Adrenal gland (tissue), 12 donors: ENCODE data around the gene AZI2. TPM values are rescaled to one million over a fixed set of nuclear protein-coding genes. Genes with fewer than 3 reads are reported as not detected.

Experiments
- DNase-seq, 7 donors: peaks; one replicate each; pipeline ENCODE4 v3.0.0-alpha.2; 2019 to 2020
- H3K27ac ChIP-seq, 5 donors: fragments of 200-600 bp; sonication (generic) in 4 of 5; 1 replicate in 3 of 5; 2 replicates in 2 of 5; pipeline versions ENCODE4 v1.5.1 to v1.8.0; 2016 to 2020; ENCODE audit warnings: mild to moderate bottlenecking in 1 of 5
- H3K27me3 ChIP-seq: fragments of 200-600 bp; 2 replicates; pipeline ENCODE4 v1.8.0; 2021
- H3K36me3 ChIP-seq, 2 donors: fragments of 200-600 bp; replicated peaks in 1 of 2; 1 replicate in 1 of 2; 2 replicates in 1 of 2; pipeline versions ENCODE4 v1.5.1 to v1.8.0; 2018 to 2022
- H3K4me1 ChIP-seq, 2 donors: fragments of 200-600 bp; replicated peaks in 1 of 2; 1 replicate in 1 of 2; 2 replicates in 1 of 2; pipeline versions ENCODE4 v1.5.1 to v1.8.0; 2018 to 2021
- H3K4me3 ChIP-seq, 4 donors: fragments of 200-600 bp; sonication (generic) in 3 of 4; one replicate each; pipeline ENCODE4 v1.5.1; 2016 to 2018
- H3K9me3 ChIP-seq, 3 donors: fragments of 200-600 bp; sonication (generic) in 1 of 3; replicated peaks in 1 of 3; 1 replicate in 2 of 3; 2 replicates in 1 of 3; pipeline versions ENCODE4 v1.5.1 to v1.8.0; 2016 to 2021
- POLR2A ChIP-seq, 2 donors: fragments of 450-650 bp; IDR thresholded peaks; one replicate each; pipeline ENCODE4 v1.6.1; 2017; ENCODE audit warnings: antibody characterized with exemption in 2 of 2, mild to moderate bottlenecking in 2 of 2, moderate library complexity in 1 of 2
- WGBS, 4 donors: extraction: QIAGEN DNeasy Blood & Tissue Kit in 2 of 4; methylation state at CpG; one replicate each; pipeline versions ENCODE4 v1.1.5 to v1.1.7; 2013 to 2017; 5-methylcytosine and 5-hydroxymethylcytosine counted together
- intact Hi-C, 2 donors: fragments of 100-400 bp; cut with DNase I; formaldehyde crosslinking; loops; one replicate each; pipeline versions ENCODE4 v1.14.1 to v1.15.0; 2022 to 2023
- polyA plus RNA-seq, 3 donors: library from polyadenylated mRNA; stranded (reverse); fragments of 200-250 nt in 2 of 3; fragments of 350-450 nt in 1 of 3; fragmentation: Illumina TruSeq in 1 of 3; extraction: RNeasy Lipid Tissue Mini Kit (QIAGEN cat#74804) in 1 of 3; gene quantifications; one replicate each; pipeline ENCODE4 v1.2.3, GENCODE V29; 2013 to 2014
- total RNA-seq, 9 donors: library from RNA; depleted of rRNA in 4 of 9; stranded (reverse); fragments of >200 nt in 4 of 9; fragments of 120-200 nt in 1 of 9; fragmentation: NEBNext Ultra II Directional in 1 of 9; extraction: Animal tissue kit (Norgen Biotek cat#: 25700) in 1 of 9; gene quantifications; one replicate each; pipeline versions ENCODE4 v1.1.0 to v1.2.4, GENCODE V29; 2013 to 2023
- TF ChIP-seq, protein P1 (sequence below), 6 experiments: fragments of 450-650 bp in 4 of 6; fragments of 200-600 bp in 2 of 6; sonication (generic) in 1 of 6; IDR thresholded peaks; 1 replicate in 5 of 6; 2 replicates in 1 of 6; pipeline versions ENCODE4 v1.5.1 to v1.8.0; 2016 to 2021; ENCODE audit warnings: antibody characterized with exemption in 6 of 6, mild to moderate bottlenecking in 2 of 6, moderate library complexity in 1 of 6
- donor health status: healthy with polysubstance abuse.
- donor health status: Bipolar disorder and iron deficiency.
- donor health status: DM: yes; HTN: yes; CAD: no.
- donor health status: DM: no; HTN: no; CAD: no.
- donor health status: DM: no; HTN: no; CAD: no.
- donor health status: DM: yes; HTN: yes; CAD: no.

The AZI2 gene
- total and polyA plus RNA-seq, 12 donors: 25.4 to 124 (median 52.7) TPM

DNA sequence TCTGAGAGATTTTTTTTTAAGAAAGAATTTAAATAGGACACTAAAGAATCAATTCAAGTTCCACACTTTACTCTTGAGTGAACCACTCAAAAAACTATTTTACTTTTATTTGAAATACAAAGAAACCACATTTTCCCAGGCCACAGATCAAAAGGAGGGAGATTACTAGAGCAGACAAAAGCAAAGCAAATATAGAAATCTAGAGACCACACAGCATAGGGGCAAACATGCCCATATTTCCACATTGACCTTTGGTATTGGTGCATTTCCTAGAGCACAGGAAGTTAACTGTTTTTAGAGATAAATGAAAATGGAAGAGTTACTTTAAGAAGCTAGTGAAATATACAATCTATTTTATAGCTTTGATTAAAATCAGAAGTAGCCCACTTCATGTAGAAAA, 27.6 kb downstream of the AZI2 start:
- intact Hi-C loops: no loop called here
- TF ChIP-seq, protein P1, sequence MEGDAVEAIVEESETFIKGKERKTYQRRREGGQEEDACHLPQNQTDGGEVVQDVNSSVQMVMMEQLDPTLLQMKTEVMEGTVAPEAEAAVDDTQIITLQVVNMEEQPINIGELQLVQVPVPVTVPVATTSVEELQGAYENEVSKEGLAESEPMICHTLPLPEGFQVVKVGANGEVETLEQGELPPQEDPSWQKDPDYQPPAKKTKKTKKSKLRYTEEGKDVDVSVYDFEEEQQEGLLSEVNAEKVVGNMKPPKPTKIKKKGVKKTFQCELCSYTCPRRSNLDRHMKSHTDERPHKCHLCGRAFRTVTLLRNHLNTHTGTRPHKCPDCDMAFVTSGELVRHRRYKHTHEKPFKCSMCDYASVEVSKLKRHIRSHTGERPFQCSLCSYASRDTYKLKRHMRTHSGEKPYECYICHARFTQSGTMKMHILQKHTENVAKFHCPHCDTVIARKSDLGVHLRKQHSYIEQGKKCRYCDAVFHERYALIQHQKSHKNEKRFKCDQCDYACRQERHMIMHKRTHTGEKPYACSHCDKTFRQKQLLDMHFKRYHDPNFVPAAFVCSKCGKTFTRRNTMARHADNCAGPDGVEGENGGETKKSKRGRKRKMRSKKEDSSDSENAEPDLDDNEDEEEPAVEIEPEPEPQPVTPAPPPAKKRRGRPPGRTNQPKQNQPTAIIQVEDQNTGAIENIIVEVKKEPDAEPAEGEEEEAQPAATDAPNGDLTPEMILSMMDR (IDR thresholded peaks at IDR 0.05): no peak
- no peak for TF ChIP-seq POLR2A (IDR thresholded peaks at IDR 0.05)

DNA sequence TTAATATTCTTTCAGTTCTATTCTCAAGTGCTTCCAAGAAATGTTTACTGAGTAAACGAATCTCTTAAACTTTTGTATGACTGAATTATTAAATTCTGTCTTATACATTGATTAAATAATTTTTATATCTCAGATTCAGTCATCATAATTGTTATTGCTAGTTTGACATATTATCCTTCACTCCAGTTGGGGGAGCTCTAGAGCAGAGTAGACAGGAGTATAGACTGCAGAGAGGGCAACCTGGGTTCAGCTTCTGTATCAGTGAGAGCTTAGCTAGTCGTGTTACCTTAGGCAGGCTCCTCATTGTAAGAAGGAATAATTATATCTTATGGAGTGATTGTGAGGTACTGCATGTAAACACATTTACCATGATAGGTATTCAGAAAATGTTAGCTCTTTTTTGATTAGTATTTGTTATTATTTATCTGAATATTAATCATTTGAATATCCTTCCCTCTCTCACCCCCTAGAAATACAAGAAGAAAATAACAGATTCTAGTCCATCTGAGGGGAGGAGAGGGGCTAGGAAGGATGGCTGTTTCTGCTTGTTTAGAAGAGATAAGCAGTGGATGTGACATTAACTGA, 31.1 kb downstream of the AZI2 start:
- Histone ChIP-seq H3K9me3 (no peaks in the 10 kb centered on the region), H3K4me1 (peaks cover 0 to 4% of the 10 kb centered on the region in 2 donors), H3K27me3 (no peaks in the 10 kb centered on the region), H3K27ac (no peak overlapping the region), H3K36me3 (no peaks in the 10 kb centered on the region), H3K4me3 (no peak overlapping the region)
- intact Hi-C loops: no loop called here
- peak in 6 of 7 donors; percentile 15 to 36 (median 22) for DNase-seq
- TF ChIP-seq POLR2A (IDR thresholded peaks at IDR 0.05): no peak
- TF ChIP-seq, protein P1 (IDR thresholded peaks at IDR 0.05): peak; percentile 14 to 61 (median 51)
- WGBS, 4 donors: 24 to 33% (median 29%) methylated on average over 2 of the region's 2 CpGs

More for the DNA sequence above, 27.6 kb downstream of the AZI2 start:
- DNase-seq: no peak
- Histone ChIP-seq H3K36me3 (peaks cover 0 to 13% of the 10 kb centered on the region in 2 donors), H3K9me3 (peaks cover 0 to 2% (median 0%) of the 10 kb centered on the region in 3 donors), H3K27ac (no peak overlapping the region), H3K27me3 (no peaks in the 10 kb centered on the region), H3K4me3 (no peak overlapping the region), H3K4me1 (peaks cover 0 to 7% of the 10 kb centered on the region in 2 donors)

DNA sequence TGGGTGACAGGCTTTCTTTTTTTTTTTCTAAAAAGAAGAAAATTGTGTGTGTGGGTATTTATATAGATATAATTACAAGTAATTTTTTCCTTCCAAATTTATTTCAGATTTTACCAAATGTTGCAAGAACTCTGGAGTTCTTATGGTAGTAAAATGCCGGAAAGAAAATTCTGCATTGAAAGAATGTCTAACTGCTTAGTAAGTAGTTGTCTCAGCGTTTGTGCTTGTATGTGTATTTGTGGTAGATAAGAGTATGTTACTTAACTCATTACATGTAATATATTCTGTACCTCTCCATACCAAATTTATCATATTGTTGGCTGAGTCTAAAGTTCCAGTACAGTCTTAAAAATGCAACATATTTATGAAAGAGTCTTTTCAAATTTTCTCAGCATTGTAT, 32.4 kb downstream of the AZI2 start:
- Histone ChIP-seq H3K27ac (no peak overlapping the region), H3K27me3 (no peaks in the 10 kb centered on the region), H3K4me3 (no peak overlapping the region), H3K9me3 (no peaks in the 10 kb centered on the region), H3K4me1 (no peaks in the 10 kb centered on the region), H3K36me3 (no peaks in the 10 kb centered on the region)
- 82 to 90% (median 85%) methylated on average over 2 of the region's 2 CpGs for WGBS, 4 donors
- intact Hi-C loops: no loop called here
- TF ChIP-seq POLR2A (IDR thresholded peaks at IDR 0.05): no peak
- TF ChIP-seq, protein P1 (IDR thresholded peaks at IDR 0.05): no peak
- DNase-seq: no peak

DNA sequence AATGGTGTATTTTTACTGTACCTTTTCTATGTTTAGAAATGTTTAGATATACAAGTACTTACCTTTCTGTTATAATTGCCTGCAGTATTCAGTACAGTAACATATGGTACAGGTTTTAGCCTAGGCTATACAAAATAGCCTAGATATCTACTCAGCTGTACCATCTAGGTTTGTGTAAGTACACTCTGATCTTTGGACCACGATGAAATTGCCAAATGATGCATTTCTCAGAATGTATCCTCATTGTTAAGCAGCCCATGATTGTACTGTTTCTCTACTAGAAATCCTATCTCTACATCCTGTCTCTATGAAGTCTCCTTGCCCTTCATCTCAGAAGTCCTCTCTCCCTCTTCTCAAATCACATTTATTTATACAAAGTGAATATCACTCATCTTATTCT, 32.9 kb downstream of the AZI2 start:
- Histone ChIP-seq H3K27me3 (no peaks in the 10 kb centered on the region), H3K9me3 (no peaks in the 10 kb centered on the region), H3K4me3 (no peak overlapping the region), H3K4me1 (no peaks in the 10 kb centered on the region), H3K27ac (no peak overlapping the region), H3K36me3 (no peaks in the 10 kb centered on the region)
- DNase-seq: no peak
- TF ChIP-seq, protein P1 (IDR thresholded peaks at IDR 0.05): no peak
- TF ChIP-seq POLR2A (IDR thresholded peaks at IDR 0.05): no peak
- intact Hi-C loops: no loop called here
- 81 to 100% (median 95%) methylated on average over 1 of the region's 1 CpG for WGBS, 4 donors
